Measurements from ENCODE around the gene DNAH2.

The DNAH2 gene

GRCh38 chr17:7838090-7839075 lies 120.8 kb downstream of the DNAH2 start:
- DNase-seq (ENCODE audit: insufficient read length, low spot score) (no peak), FAIRE-seq (no peak)
- no peak for TF ChIP-seq SPI1 (IDR thresholded peaks at IDR 0.05; ENCODE audit: low read depth, low read length)
- no peak for TF ChIP-seq POLR2A (IDR thresholded peaks at IDR 0.05; ENCODE audit: low read depth, low read length)
- TF ChIP-seq POU2F2 (IDR thresholded peaks at IDR 0.05; ENCODE audit: low read depth, low read length), result no peak
- TF ChIP-seq PAX5 (IDR thresholded peaks at IDR 0.05; ENCODE audit: insufficient read depth, low read length, severe bottlenecking), result no peak
- TF ChIP-seq TAF1 (IDR thresholded peaks at IDR 0.05; ENCODE audit: low read depth, low read length), result no peak
- TF ChIP-seq POLR2AphosphoS5 (IDR thresholded peaks at IDR 0.05; ENCODE audit: low read depth, low read length), result no peak

DNA sequence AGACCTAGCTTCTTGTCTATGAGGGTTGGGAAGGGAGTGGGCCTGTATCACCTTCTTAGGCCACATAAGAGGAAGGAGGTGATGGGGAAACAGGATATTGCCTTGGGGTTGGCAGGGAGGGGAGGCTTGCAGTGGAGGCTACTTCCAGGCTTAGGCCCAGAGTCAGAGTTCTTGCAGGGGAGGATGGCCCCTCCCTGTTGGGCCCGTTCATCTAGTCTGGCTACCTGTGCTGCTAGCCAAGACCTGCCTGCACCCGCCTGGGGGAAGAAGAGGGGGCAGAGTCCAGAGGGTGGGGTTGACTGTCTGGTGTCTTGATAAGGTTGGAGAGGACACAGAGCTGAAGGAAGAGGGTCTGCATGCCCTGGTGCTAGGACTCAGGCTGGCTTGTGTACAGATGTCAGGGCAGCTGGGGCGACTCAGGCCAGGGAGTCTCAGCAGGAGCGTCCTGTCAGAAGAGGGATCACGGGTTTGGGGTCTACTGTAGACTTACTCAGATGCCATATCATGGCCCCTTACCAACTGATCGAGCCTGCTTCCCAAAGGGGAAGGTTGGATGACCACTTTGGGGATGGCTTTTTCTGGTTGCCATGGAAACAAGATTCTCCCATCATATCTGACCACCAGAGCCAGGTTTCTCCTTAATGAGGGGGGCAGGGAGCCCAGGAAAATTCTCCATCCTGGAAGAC lies 121.8 kb downstream of the DNAH2 start:
- FAIRE-seq (no peak), DNase-seq (ENCODE audit: insufficient read length, low spot score) (no peak)
- no peak for TF ChIP-seq POLR2AphosphoS5 (IDR thresholded peaks at IDR 0.05; ENCODE audit: low read depth, low read length)
- no peak for TF ChIP-seq TAF1 (IDR thresholded peaks at IDR 0.05; ENCODE audit: low read depth, low read length)
- no peak for TF ChIP-seq SPI1 (IDR thresholded peaks at IDR 0.05; ENCODE audit: low read depth, low read length)
- TF ChIP-seq POLR2A (IDR thresholded peaks at IDR 0.05; ENCODE audit: low read depth, low read length), result no peak
- no peak for TF ChIP-seq PAX5 (IDR thresholded peaks at IDR 0.05; ENCODE audit: insufficient read depth, low read length, severe bottlenecking)
- TF ChIP-seq POU2F2 (IDR thresholded peaks at IDR 0.05; ENCODE audit: low read depth, low read length), result no peak

DNA sequence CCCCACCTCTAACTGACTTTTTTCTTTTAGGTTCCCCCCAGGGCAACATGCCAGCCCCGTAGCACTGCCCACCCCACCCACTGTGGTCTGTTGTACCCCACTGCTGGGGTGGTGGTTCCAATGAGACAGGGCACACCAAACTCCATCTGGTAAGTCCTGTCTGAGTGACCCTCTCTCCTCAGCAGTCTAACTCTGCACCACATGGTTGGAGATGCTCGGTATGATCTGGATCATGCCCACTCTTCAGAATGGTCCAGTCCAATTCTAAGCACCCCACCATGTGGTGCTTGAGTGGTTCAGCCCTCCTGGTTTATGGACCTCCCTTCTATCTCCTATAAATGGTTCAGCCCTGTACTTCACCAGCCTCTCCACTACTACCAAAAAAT lies 122.3 kb downstream of the DNAH2 start:
- DNase-seq (ENCODE audit: insufficient read length, low spot score) (no peak), FAIRE-seq (no peak)
- no peak for TF ChIP-seq POU2F2 (IDR thresholded peaks at IDR 0.05; ENCODE audit: low read depth, low read length)
- TF ChIP-seq SPI1 (IDR thresholded peaks at IDR 0.05; ENCODE audit: low read depth, low read length), result no peak
- TF ChIP-seq POLR2AphosphoS5 (IDR thresholded peaks at IDR 0.05; ENCODE audit: low read depth, low read length), result no peak
- TF ChIP-seq TAF1 (IDR thresholded peaks at IDR 0.05; ENCODE audit: low read depth, low read length), result no peak
- TF ChIP-seq PAX5 (IDR thresholded peaks at IDR 0.05; ENCODE audit: insufficient read depth, low read length, severe bottlenecking), result no peak
- no peak for TF ChIP-seq POLR2A (IDR thresholded peaks at IDR 0.05; ENCODE audit: low read depth, low read length)

DNA sequence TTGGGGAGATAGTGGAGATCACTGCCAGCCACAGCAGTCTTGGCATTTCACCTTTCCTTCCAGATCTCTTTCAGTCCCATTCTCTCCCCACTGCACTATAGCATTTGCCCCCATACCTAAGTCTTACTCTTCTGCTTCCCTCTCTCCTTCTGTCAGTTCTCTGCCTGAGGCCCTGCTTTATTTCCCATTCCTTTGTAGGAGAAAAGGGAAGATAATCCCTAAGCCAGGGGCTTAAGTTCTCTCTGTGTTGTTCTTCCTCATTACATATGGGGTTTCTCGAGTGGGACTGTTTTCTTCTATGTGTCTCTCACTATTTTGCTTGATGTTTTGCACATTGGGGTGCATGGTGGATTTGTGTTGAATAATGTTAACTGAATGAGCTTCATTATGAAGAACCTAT lies 122.9 kb downstream of the DNAH2 start:
- TF ChIP-seq POU2F2 (IDR thresholded peaks at IDR 0.05; ENCODE audit: low read depth, low read length), result no peak
- no peak for TF ChIP-seq POLR2A (IDR thresholded peaks at IDR 0.05; ENCODE audit: low read depth, low read length)
- TF ChIP-seq POLR2AphosphoS5 (IDR thresholded peaks at IDR 0.05; ENCODE audit: low read depth, low read length), result no peak
- TF ChIP-seq TAF1 (IDR thresholded peaks at IDR 0.05; ENCODE audit: low read depth, low read length), result no peak
- no peak for TF ChIP-seq PAX5 (IDR thresholded peaks at IDR 0.05; ENCODE audit: insufficient read depth, low read length, severe bottlenecking)
- no peak for TF ChIP-seq SPI1 (IDR thresholded peaks at IDR 0.05; ENCODE audit: low read depth, low read length)
- FAIRE-seq, result no peak
- DNase-seq (ENCODE audit: insufficient read length, low spot score), result no peak

DNA sequence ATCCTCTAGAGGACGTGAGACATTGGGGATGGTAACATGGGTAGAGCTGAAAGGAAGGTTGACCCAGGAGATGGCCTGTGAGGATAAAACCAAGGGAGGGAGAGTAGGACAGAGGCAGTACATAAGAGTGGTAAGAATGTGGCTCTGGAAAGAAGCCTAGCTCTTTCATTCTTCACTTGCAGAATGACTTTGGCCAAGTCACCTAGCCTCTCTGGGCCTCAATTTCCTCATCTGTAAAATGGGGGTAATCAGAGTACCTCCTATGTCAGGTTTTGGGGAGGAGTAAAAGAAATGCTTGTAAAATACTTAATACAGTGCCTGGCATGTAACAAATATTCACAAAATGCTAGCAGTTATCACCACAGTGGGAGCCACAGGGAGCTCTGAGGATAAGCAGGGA lies 123.3 kb downstream of the DNAH2 start:
- FAIRE-seq (no peak), DNase-seq (ENCODE audit: insufficient read length, low spot score) (no peak)
- no peak for TF ChIP-seq POU2F2 (IDR thresholded peaks at IDR 0.05; ENCODE audit: low read depth, low read length)
- no peak for TF ChIP-seq POLR2AphosphoS5 (IDR thresholded peaks at IDR 0.05; ENCODE audit: low read depth, low read length)
- no peak for TF ChIP-seq SPI1 (IDR thresholded peaks at IDR 0.05; ENCODE audit: low read depth, low read length)
- TF ChIP-seq PAX5 (IDR thresholded peaks at IDR 0.05; ENCODE audit: insufficient read depth, low read length, severe bottlenecking), result no peak
- TF ChIP-seq POLR2A (IDR thresholded peaks at IDR 0.05; ENCODE audit: low read depth, low read length), result no peak
- no peak for TF ChIP-seq TAF1 (IDR thresholded peaks at IDR 0.05; ENCODE audit: low read depth, low read length)

DNA sequence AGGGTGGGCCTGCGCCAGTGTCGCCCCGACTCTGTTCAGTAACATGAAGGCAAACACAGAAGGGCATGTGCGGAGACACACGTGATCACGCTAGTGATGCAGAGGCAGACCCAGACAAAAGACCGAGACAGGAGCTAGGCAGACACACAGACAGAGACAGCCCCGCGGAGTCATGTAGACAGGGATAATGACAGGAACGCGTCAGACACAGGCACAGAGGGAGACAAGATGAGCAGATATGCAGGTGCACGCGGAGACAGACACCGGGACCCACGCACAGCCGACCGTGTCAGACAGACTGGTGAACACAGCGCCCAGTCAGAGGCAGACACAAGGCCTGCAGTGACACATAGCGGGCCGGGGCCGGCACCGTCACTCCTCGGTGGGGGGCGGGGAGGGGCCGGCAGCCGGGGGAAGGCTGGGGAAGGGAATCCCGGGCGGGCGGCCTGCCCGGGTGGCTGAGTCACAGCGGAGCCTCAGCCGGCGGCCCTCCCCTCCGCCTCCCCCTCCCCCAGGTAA lies 123.9 kb downstream of the DNAH2 start:
- FAIRE-seq (no peak), DNase-seq (ENCODE audit: insufficient read length, low spot score) (no peak)
- TF ChIP-seq PAX5 (IDR thresholded peaks at IDR 0.05; ENCODE audit: insufficient read depth, low read length, severe bottlenecking) (no peak), POLR2AphosphoS5 (IDR thresholded peaks at IDR 0.05; ENCODE audit: low read depth, low read length) (0 out of 2 replicates have a peak, but pooled peaks have one; percentile 55)

- TF ChIP-seq POLR2A (IDR thresholded peaks at IDR 0.05; ENCODE audit: low read depth, low read length), result no peak
- peak; percentile 19; the same call in 1 of the 2 replicates for TF ChIP-seq POLR2AphosphoS5 (IDR thresholded peaks at IDR 0.05; ENCODE audit: low read depth, low read length)
- DNase-seq (ENCODE audit: insufficient read length, low spot score) (peak; percentile 64), FAIRE-seq (no peak)
Measured at GRCh38 chr17:7841915-7842379, 124.4 kb downstream of the DNAH2 start.

GRCh38 chr17:7842380-7843256 lies 125.1 kb downstream of the DNAH2 start:
- FAIRE-seq (peak; percentile 96), DNase-seq (ENCODE audit: insufficient read length, low spot score) (peak; percentile 58)
- peak; percentile 88 for TF ChIP-seq TAF1 (IDR thresholded peaks at IDR 0.05; ENCODE audit: low read depth, low read length)
- TF ChIP-seq SPI1 (IDR thresholded peaks at IDR 0.05; ENCODE audit: low read depth, low read length), result peak; percentile 93
- TF ChIP-seq POLR2AphosphoS5 (IDR thresholded peaks at IDR 0.05; ENCODE audit: low read depth, low read length), result peak; percentile 51
- no peak for TF ChIP-seq PAX5 (IDR thresholded peaks at IDR 0.05; ENCODE audit: insufficient read depth, low read length, severe bottlenecking)
- TF ChIP-seq POLR2A (IDR thresholded peaks at IDR 0.05; ENCODE audit: low read depth, low read length), result peak; percentile 78
- peak; percentile 18; the same call in 1 of the 2 replicates for TF ChIP-seq POU2F2 (IDR thresholded peaks at IDR 0.05; ENCODE audit: low read depth, low read length)

DNA sequence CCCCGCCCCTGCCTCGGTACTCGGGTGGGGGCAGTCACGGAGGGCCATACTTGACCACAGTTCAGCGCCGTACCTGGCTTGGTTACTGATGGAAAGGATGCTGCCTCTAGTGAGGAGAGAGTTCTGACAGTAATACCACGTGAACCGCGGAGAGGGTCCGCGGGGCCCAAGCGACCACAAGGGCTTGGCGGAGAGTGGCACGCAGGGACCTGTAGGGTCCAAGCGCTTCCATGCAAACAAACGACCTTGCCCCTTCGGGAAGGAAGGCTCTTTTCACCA lies 125.7 kb downstream of the DNAH2 start:
- TF ChIP-seq POLR2A (IDR thresholded peaks at IDR 0.05; ENCODE audit: low read depth, low read length) (peak; percentile 69), POLR2AphosphoS5 (IDR thresholded peaks at IDR 0.05; ENCODE audit: low read depth, low read length) (no peak), POU2F2 (IDR thresholded peaks at IDR 0.05; ENCODE audit: low read depth, low read length) (no peak)
- FAIRE-seq (no peak), DNase-seq (ENCODE audit: insufficient read length, low spot score) (no peak)
